DND-41 (cell line): ENCODE measurements around the gene PRTG.

ENCODE experiments used
- ATAC-seq: fragments of 200-7000 bp; cut with Tn5 transposase; 3 replicates; pipeline ENCODE4 v1.9.1; 2021; ENCODE audit warnings: low read depth; ENCODE audit not compliant: insufficient read depth
- DNase-seq: peaks from one replicate; pipeline ENCODE4 v3.0.0-alpha.2; 2020
- H2AFZ ChIP-seq: 2 replicates; pipeline ENCODE4 v1.6.0; 2012; ENCODE audit warnings: low read depth, low read length
- H3K27ac ChIP-seq: 2 replicates; pipeline ENCODE4 v1.5.1; 2012; ENCODE audit warnings: low read length, inconsistent platforms
- H3K27me3 ChIP-seq: fragments of 200-600 bp; sonication (generic); 2 replicates; pipeline ENCODE4 v1.6.0; 2012; ENCODE audit warnings: low read length, mild to moderate bottlenecking, inconsistent platforms; ENCODE audit not compliant: insufficient read depth, poor library complexity
- H3K36me3 ChIP-seq: 2 replicates; pipeline ENCODE4 v1.5.1; 2012; ENCODE audit warnings: low read length, inconsistent platforms; ENCODE audit not compliant: insufficient read depth
- H3K4me1 ChIP-seq: 2 replicates; pipeline ENCODE4 v1.5.1; 2012; ENCODE audit warnings: mild to moderate bottlenecking, low read length; ENCODE audit not compliant: insufficient read depth
- H3K4me2 ChIP-seq: 2 replicates; pipeline ENCODE4 v1.6.0; 2012; ENCODE audit warnings: mild to moderate bottlenecking, moderate library complexity, low read length, inconsistent platforms; ENCODE audit not compliant: insufficient read depth
- H3K4me3 ChIP-seq, 2 experiments: fragments of 200-600 bp in 1 of 2; shearing (Covaris generic) in 1 of 2; 2 replicates each; pipeline ENCODE4 v1.5.1; 2012 to 2016; ENCODE audit warnings: inconsistent platforms in 2 of 2, low read length in 2 of 2, mild to moderate bottlenecking in 2 of 2, low read depth in 1 of 2, moderate library complexity in 1 of 2
- H3K79me2 ChIP-seq: 2 replicates; pipeline ENCODE4 v1.6.0; 2012; ENCODE audit warnings: low read length, inconsistent platforms; ENCODE audit not compliant: insufficient read depth
- H3K9ac ChIP-seq: 2 replicates; pipeline ENCODE4 v1.6.0; 2012; ENCODE audit warnings: low read depth, mild to moderate bottlenecking, inconsistent platforms, low read length, moderate library complexity
- H3K9me3 ChIP-seq: 2 replicates; pipeline ENCODE4 v1.5.1; 2012; ENCODE audit warnings: low read length, moderate library complexity, mild to moderate bottlenecking, inconsistent platforms; ENCODE audit not compliant: insufficient read depth, severe bottlenecking
- H4K20me1 ChIP-seq: 2 replicates; pipeline ENCODE4 v1.6.0; 2012; ENCODE audit warnings: low read length; ENCODE audit not compliant: insufficient read depth
- EZH2 ChIP-seq: IDR thresholded peaks from 3 replicates; pipeline ENCODE4 v1.6.1; 2012; ENCODE audit warnings: borderline replicate concordance, low read depth, mild to moderate bottlenecking, moderate library complexity, low read length, inconsistent platforms; ENCODE audit not compliant: severe bottlenecking
- TF ChIP-seq, protein P1 (sequence below): IDR thresholded peaks from 2 replicates; pipeline ENCODE4 v1.5.1; 2012; ENCODE audit warnings: borderline replicate concordance, low read length, moderate library complexity, mild to moderate bottlenecking; ENCODE audit not compliant: poor library complexity, severe bottlenecking; ENCODE audit errors: extremely low read depth

The PRTG gene

DNA sequence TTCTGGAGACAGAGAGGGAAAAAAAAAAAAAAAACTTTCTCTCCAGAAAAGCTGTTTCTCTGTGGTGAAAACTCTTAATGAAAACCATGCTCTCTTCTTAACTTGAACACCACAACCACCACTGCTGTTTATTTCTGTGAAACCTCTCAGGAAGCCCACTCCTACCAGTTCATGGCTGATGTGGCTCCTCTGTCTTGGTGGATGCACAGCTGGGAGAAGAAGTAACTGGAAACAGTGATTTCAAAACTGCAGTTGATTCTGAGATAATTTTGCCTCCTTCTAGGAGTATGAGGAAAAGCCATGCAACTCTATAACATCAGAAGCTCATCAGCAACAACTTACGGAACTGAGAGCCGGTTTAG is 114.6 kb downstream of the PRTG start:
- Histone ChIP-seq H4K20me1 (no peaks in the 10 kb centered on the region), H3K36me3 (no peaks in the 10 kb centered on the region), H3K4me1 (no peaks in the 10 kb centered on the region), H3K27me3 (peaks cover 14% of the 10 kb centered on the region), H2AFZ (no peak overlapping the region), H3K79me2 (no peaks in the 10 kb centered on the region), H3K4me3 (no peak overlapping the region), H3K4me2 (no peak overlapping the region), H3K27ac (no peak overlapping the region), H3K9ac (no peak overlapping the region), H3K9me3 (no peaks in the 10 kb centered on the region)
- ATAC-seq (no peak), DNase-seq (no peak)
- TF ChIP-seq, protein P1, sequence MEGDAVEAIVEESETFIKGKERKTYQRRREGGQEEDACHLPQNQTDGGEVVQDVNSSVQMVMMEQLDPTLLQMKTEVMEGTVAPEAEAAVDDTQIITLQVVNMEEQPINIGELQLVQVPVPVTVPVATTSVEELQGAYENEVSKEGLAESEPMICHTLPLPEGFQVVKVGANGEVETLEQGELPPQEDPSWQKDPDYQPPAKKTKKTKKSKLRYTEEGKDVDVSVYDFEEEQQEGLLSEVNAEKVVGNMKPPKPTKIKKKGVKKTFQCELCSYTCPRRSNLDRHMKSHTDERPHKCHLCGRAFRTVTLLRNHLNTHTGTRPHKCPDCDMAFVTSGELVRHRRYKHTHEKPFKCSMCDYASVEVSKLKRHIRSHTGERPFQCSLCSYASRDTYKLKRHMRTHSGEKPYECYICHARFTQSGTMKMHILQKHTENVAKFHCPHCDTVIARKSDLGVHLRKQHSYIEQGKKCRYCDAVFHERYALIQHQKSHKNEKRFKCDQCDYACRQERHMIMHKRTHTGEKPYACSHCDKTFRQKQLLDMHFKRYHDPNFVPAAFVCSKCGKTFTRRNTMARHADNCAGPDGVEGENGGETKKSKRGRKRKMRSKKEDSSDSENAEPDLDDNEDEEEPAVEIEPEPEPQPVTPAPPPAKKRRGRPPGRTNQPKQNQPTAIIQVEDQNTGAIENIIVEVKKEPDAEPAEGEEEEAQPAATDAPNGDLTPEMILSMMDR, result no peak
- no peak for TF ChIP-seq EZH2

DNA sequence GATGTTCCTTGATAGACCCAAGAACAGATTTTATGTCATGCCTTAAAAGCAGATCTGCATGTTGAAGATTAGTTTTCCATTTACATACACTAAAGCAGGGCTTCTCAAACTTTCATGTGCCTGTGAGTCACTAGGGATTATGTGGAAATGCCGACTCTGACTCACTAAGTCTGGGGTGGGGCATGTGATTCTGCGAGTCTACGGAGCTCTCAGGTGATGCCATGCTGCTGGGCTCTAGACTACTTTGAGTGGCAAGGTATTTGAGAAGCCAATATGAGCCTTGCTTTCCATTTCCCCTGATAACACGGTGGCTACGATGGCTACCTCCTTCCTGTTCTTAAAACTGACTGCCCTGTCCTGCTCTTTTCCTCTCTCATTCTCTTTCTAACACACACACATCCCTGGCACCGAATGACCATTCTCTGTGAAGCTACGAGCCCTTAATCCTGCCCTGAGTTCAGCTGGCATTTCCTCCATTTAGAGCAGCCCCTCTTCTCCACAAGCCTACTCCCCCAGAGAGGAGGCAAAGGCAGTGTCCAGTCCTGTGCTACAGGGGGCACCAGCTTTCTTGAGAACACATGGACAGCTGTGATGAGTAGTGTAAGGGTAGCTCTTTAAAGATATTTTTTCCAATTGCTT is 115.1 kb downstream of the PRTG start:
- H3K9ac ChIP-seq, result no peak overlapping the region
- peaks cover 14% of the 10 kb centered on the region for H3K27me3 ChIP-seq
- no peak overlapping the region for H3K4me3 ChIP-seq
- DNase-seq (no peak), ATAC-seq (no peak)
- no peak overlapping the region for H2AFZ ChIP-seq
- H4K20me1 ChIP-seq, result no peaks in the 10 kb centered on the region
- TF ChIP-seq EZH2, result no peak
- TF ChIP-seq, protein P1, result no peak
- no peaks in the 10 kb centered on the region for H3K36me3 ChIP-seq
- no peaks in the 10 kb centered on the region for H3K9me3 ChIP-seq
- no peaks in the 10 kb centered on the region for H3K4me1 ChIP-seq
- no peak overlapping the region for H3K27ac ChIP-seq
- H3K4me2 ChIP-seq, result no peak overlapping the region
- no peaks in the 10 kb centered on the region for H3K79me2 ChIP-seq

DNA sequence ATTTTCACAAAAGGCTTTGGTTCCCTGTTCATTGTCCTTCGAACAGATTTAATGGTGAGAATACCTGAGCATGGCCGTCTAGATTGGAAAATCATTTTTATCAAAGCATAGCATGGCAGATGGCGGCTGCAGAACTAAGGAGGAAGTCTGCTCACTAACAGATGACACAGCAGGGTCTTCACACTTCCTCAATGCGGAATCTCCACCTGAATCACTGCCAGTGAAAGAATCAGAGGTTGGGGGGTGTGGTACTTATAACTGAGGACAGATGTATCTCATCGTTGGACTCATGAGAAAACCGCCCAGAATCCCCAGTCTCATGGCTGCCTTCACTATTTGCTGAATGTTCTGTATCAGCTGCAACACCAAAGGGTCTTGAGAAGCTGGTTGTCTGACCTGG is 123.2 kb downstream of the PRTG start:
- Histone ChIP-seq H3K4me3 (no peak overlapping the region), H3K9ac (no peak overlapping the region), H3K4me1 (no peaks in the 10 kb centered on the region), H3K27ac (no peak overlapping the region), H4K20me1 (no peaks in the 10 kb centered on the region), H2AFZ (no peak overlapping the region), H3K4me2 (no peak overlapping the region), H3K79me2 (no peaks in the 10 kb centered on the region), H3K9me3 (no peaks in the 10 kb centered on the region), H3K36me3 (no peaks in the 10 kb centered on the region), H3K27me3 (peaks cover 1% of the 10 kb centered on the region)
- DNase-seq (no peak), ATAC-seq (no peak)
- no peak for TF ChIP-seq EZH2
- TF ChIP-seq, protein P1, result no peak
